HepG2 (cell line): ENCODE data around the gene ABHD6. TPM values are rescaled to one million over a fixed set of nuclear protein-coding genes. Genes with fewer than 3 reads are reported as not detected.

Experiments
- CTCF ChIP-seq: sonication (generic); formaldehyde crosslinking; IDR thresholded peaks from 2 replicates; pipeline ENCODE4 v1.5.0; 2020; ENCODE audit warnings: mild to moderate bottlenecking, missing genetic modification reagents, moderate library complexity
- DDIT3 ChIP-seq: sonication (generic); formaldehyde crosslinking; IDR thresholded peaks from 2 replicates; pipeline ENCODE4 v1.4.0; 2020; ENCODE audit warnings: mild to moderate bottlenecking, missing genetic modification reagents
- E2F2 ChIP-seq: sonication (generic); formaldehyde crosslinking; IDR thresholded peaks from 2 replicates; pipeline ENCODE4 v1.4.0; 2020; ENCODE audit warnings: missing genetic modification reagents, borderline replicate concordance
- EEA1 ChIP-seq: sonication (generic); formaldehyde crosslinking; IDR thresholded peaks from 2 replicates; pipeline ENCODE4 v1.5.1; 2020; ENCODE audit warnings: mild to moderate bottlenecking, missing genetic modification reagents, borderline replicate concordance
- HNF1B ChIP-seq: sonication (generic); formaldehyde crosslinking; IDR thresholded peaks from 2 replicates; pipeline ENCODE4 v1.5.1; 2020; ENCODE audit warnings: mild to moderate bottlenecking, moderate library complexity, missing genetic modification reagents
- KDM2A ChIP-seq: sonication (generic); formaldehyde crosslinking; IDR thresholded peaks from 2 replicates; pipeline ENCODE4 v1.4.0; 2020; ENCODE audit warnings: low read depth, missing genetic modification reagents, borderline replicate concordance
- MEF2D ChIP-seq: sonication (generic); formaldehyde crosslinking; IDR thresholded peaks from 2 replicates; pipeline ENCODE4 v1.5.1; 2020; ENCODE audit warnings: mild to moderate bottlenecking, missing genetic modification reagents
- NFIB ChIP-seq: sonication (generic); formaldehyde crosslinking; IDR thresholded peaks from 2 replicates; pipeline ENCODE4 v1.9.0; 2021; ENCODE audit warnings: missing genetic modification reagents, mild to moderate bottlenecking, borderline replicate concordance
- NONO ChIP-seq, 2 experiments: fragments of 450-650 bp in 1 of 2; sonication (generic) in 1 of 2; formaldehyde crosslinking in 1 of 2; IDR thresholded peaks in 1 of 2; conservative IDR thresholded peaks in 1 of 2; 2 replicates each; pipeline versions ENCODE4 v1.6.1 to v1.8.0; 2017 to 2022; ENCODE audit warnings: mild to moderate bottlenecking in 1 of 2, missing genetic modification reagents in 1 of 2, moderate library complexity in 1 of 2
- NR2F1 ChIP-seq, 2 experiments: fragments of 450-650 bp in 1 of 2; formaldehyde crosslinking in 1 of 2; IDR thresholded peaks; 2 replicates each; pipeline versions ENCODE4 v1.5.0 to v1.6.1; 2016 to 2020; ENCODE audit warnings: mild to moderate bottlenecking in 1 of 2, missing compliant biosample characterization in 1 of 2, missing genetic modification reagents in 1 of 2, moderate library complexity in 1 of 2
- SNRNP70 ChIP-seq: fragments of 200-400 bp; formaldehyde crosslinking; IDR thresholded peaks from 2 replicates; pipeline ENCODE4 v1.6.1; 2017; ENCODE audit warnings: mild to moderate bottlenecking, low read depth, low read length, moderate library complexity
- SOX5 ChIP-seq: IDR thresholded peaks from 2 replicates; pipeline ENCODE4 v1.6.1; 2016; ENCODE audit warnings: borderline replicate concordance
- TBX3 ChIP-seq: fragments of 450-650 bp; IDR thresholded peaks from 2 replicates; pipeline ENCODE4 v1.6.1; 2017; ENCODE audit warnings: antibody characterized with exemption, mild to moderate bottlenecking, inconsistent platforms, borderline replicate concordance
- TFAP4 ChIP-seq: sonication (generic); IDR thresholded peaks from 2 replicates; pipeline ENCODE4 v1.6.1; 2016; ENCODE audit warnings: low read depth, borderline replicate concordance
- THAP7 ChIP-seq: sonication (generic); formaldehyde crosslinking; IDR thresholded peaks from 2 replicates; pipeline ENCODE4 v1.8.1; 2023; ENCODE audit warnings: mild to moderate bottlenecking, missing genetic modification reagents
- YY1 ChIP-seq: IDR thresholded peaks from 2 replicates; pipeline ENCODE4 v1.6.1; 2011; ENCODE audit warnings: low read length, low read depth, moderate library complexity, mild to moderate bottlenecking; ENCODE audit not compliant: insufficient read depth, insufficient replicate concordance
- ZFY ChIP-seq: sonication (generic); formaldehyde crosslinking; IDR thresholded peaks from 2 replicates; pipeline ENCODE4 v1.4.0; 2020; ENCODE audit warnings: missing genetic modification reagents
- ZNF773 ChIP-seq: sonication (generic); formaldehyde crosslinking; IDR thresholded peaks from 2 replicates; pipeline ENCODE4 v1.4.0; 2020; ENCODE audit warnings: missing genetic modification reagents, borderline replicate concordance
- ZUFSP ChIP-seq: sonication (generic); formaldehyde crosslinking; IDR thresholded peaks from 2 replicates; pipeline ENCODE4 v1.9.0; 2021; ENCODE audit warnings: missing genetic modification reagents, mild to moderate bottlenecking, borderline replicate concordance
- polyA plus RNA-seq, 8 experiments: library from polyadenylated mRNA; depleted of rRNA in 3 of 8; stranded (reverse) in 7 of 8; unstranded in 1 of 8; fragments of >200 nt; fragmentation: Illumina TruSeq in 4 of 8; extraction: Trizol in 4 of 8; gene quantifications; 2 replicates each; pipeline versions ENCODE4 v1.2.1 to v1.2.3, GENCODE V29; 2011 to 2016; ENCODE audit warnings: low read depth in 4 of 8, missing spikeins in 1 of 8, mixed read lengths in 1 of 8; ENCODE audit not compliant: insufficient read depth in 1 of 8
- total RNA-seq, 5 experiments: library from RNA; depleted of rRNA; stranded (reverse); fragments of >200 nt; fragmentation: Illumina TruSeq; extraction: Trizol; gene quantifications; 2 replicates each; pipeline ENCODE4 v1.2.3, GENCODE V29; 2016; ENCODE audit warnings: low read depth in 1 of 5

ABHD6 gene
- total and polyA plus RNA-seq, 2 of the 13 experiments (the other 11 are each of a cell fraction or from before 2014, with no cell fraction given), result 9.0 to 17.2 TPM

GRCh38 chr3:58237238-58237940, at the start of gene ABHD6 (continued):
- TF ChIP-seq EEA1 (CRISPR knock-in tag), result no peak
- TF ChIP-seq NFIB (CRISPR knock-in tag), result no peak
- TF ChIP-seq NR2F1 (CRISPR knock-in tag; IDR thresholded peaks at IDR 0.05), result peak in 1 of 2 experiments; percentile 59; a peak in 1 of 4 replicates
- TF ChIP-seq TBX3, result no peak
- peak; percentile 76 for TF ChIP-seq CTCF (CRISPR knock-in tag)
- TF ChIP-seq E2F2 (CRISPR knock-in tag), result no peak
- TF ChIP-seq ZUFSP (CRISPR knock-in tag), result no peak
- TF ChIP-seq TFAP4, result peak; percentile 83; the same call in 1 of the 2 replicates
- TF ChIP-seq KDM2A (CRISPR knock-in tag), result peak; percentile 48; the same call in 1 of the 2 replicates
- TF ChIP-seq YY1, result peak; percentile 57
- TF ChIP-seq SNRNP70, result no peak
- no peak for TF ChIP-seq ZNF773
- TF ChIP-seq THAP7 (CRISPR knock-in tag), result peak; percentile 46; the same call in 1 of the 2 replicates
- 0 out of 2 replicates have a peak, but pooled peaks have one; percentile 26 for TF ChIP-seq HNF1B
- peak; percentile 31; the same call in 1 of the 2 replicates for TF ChIP-seq ZFY (CRISPR knock-in tag)
- no peak for TF ChIP-seq SOX5 (CRISPR knock-in tag)
- TF ChIP-seq NONO (IDR thresholded peaks at IDR 0.05), result no peak
- TF ChIP-seq NONO (CRISPR knock-in tag; conservative IDR thresholded peaks at IDR 0.05), result peak; percentile 31; the same call in 1 of the 2 replicates
- no peak for TF ChIP-seq DDIT3 (CRISPR knock-in tag)
- no peak for TF ChIP-seq MEF2D (CRISPR knock-in tag)
